ENCODE results near the gene SPATA33.
"Not testable (repeated sequence)": the region's sequence is repeated elsewhere in the genome, so short reads cannot be mapped to it uniquely, and the experiment has no call there.

The SPATA33 gene

DNA sequence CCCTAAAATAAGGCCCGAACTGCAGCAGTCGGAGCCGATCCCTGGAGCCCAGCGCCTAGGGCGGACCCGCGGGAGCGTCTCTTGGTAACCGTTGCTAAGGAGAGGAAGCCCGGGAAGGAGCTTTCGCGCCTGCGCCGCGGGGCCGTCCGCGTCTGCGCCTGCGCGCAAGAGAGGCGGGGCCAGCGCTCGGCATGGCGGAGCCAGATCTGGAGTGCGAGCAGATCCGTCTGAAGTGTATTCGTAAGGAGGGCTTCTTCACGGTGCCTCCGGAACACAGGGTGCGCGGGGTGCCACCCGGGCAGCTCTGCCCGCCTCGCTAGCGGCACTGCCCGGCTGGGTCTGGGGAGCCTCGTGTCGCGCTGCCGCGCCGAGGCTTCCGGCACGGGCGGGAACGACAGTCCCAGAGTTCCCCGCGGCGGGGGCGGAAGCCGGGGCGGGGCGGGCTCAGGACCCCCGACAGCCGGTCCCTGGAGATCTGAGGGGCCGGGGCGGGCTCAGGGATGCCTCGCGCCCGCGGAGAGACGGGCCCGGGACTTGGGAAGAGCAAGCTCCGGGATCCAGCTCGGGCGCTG is 29.0 kb downstream of the SPATA33 start, which contains the start of gene CDK10:
CDK10 (plus strand) TSS at position 170 of the 572 bp plus-strand sequence; CDS start at position 192, 22 bp downstream.
- H3K4me3 ChIP-seq (ENCODE audit: low read length): peak within 1 kb of the TSS; percentile 85
- peaks cover 37% of the 10 kb centered on the region for H3K36me3 ChIP-seq (ENCODE audit: insufficient read depth, low read length)
- peaks cover 9% of the 10 kb centered on the region for H3K4me1 ChIP-seq (ENCODE audit: insufficient read depth, low read length)

DNA sequence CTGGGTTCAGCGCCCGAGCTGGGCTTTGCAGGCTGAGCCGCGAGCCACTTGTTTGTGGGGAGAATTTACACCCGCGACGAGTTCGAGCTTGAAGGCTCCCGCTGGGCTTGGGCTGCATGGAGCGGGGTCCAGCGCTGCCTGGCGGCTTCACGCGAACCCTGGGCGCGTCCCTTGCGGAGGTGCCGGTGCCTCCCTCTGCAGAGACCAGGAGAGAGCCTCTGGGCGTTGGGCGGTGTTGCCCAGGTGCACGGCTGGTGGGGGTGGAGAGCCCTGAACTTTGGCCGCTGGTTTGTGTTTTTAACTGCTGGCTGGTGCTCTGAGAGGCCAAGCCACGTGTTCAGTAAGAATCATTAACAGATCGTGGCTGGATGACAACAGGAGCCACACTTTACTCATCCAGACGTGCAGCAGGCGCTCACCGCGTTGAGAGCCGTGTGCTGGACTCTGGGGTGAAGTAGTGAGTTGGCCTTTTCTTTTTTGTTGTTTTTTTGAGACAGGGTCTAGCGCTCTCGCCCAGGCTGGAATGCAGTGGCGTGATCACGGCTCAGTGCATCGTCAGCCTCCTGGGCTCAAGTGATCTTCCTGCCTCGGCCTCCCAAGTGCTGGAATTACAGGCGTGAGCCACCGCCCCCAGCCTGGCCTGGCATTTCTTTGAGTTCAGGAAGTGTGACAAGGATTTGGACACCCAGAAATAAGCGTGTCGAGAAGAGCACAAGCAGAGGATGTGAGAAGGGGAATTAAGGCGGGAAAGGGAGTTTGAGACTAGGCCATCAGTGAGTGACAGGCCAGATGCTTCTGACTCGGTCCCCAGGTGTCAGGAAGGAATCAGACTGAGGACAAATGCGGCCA is 29.7 kb downstream of the SPATA33 start:
- H3K27me3 ChIP-seq (ENCODE audit: insufficient read depth, low read length): no peaks in the 10 kb centered on the region

More for the DNA sequence above, 29.0 kb downstream of the SPATA33 start, which contains the start of gene CDK10:
- Histone ChIP-seq H2AFZ (ENCODE audit: low read depth, low read length) (peak within 1 kb of the TSS; percentile 75), H3K9me3 (ENCODE audit: low read length) (no peaks in the 10 kb centered on the region), H3K27me3 (ENCODE audit: insufficient read depth, low read length) (no peaks in the 10 kb centered on the region)

DNA sequence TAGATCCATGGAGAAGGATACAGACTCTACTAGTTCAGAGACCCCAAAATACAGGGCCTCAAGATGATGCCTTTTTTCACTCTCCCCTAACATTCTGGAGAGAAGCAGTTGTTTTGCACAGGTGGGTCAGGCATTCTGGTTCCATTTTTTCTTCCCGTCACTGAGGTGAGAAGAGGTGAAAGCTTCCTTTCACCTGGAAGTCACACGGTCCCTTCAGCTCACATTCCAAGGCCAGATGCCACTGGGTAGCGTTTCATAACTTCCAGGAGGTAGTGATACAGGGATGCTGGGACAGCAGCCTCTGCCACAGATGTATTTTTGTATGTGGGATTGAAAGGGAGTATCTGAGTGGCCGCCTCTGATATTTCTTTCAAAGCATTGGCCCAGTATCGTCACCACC is 30.8 kb downstream of the SPATA33 start:
- peaks cover 9% of the 10 kb centered on the region for H3K4me1 ChIP-seq (ENCODE audit: insufficient read depth, low read length)
- H2AFZ ChIP-seq (ENCODE audit: low read depth, low read length): no peak overlapping the region
- no peaks in the 10 kb centered on the region for H3K27me3 ChIP-seq (ENCODE audit: insufficient read depth, low read length)
- H3K4me3 ChIP-seq (ENCODE audit: low read length): no peak overlapping the region
- H3K36me3 ChIP-seq (ENCODE audit: insufficient read depth, low read length): peaks cover 42% of the 10 kb centered on the region
- no peaks in the 10 kb centered on the region for H3K9me3 ChIP-seq (ENCODE audit: low read length)

More for the DNA sequence above, 29.7 kb downstream of the SPATA33 start:
- peaks cover 42% of the 10 kb centered on the region for H3K36me3 ChIP-seq (ENCODE audit: insufficient read depth, low read length)
- H3K9me3 ChIP-seq (ENCODE audit: low read length): no peaks in the 10 kb centered on the region
- H3K4me3 ChIP-seq (ENCODE audit: low read length): peak overlapping the region; percentile 85
- peak overlapping the region; percentile 75 for H2AFZ ChIP-seq (ENCODE audit: low read depth, low read length)
- H3K4me1 ChIP-seq (ENCODE audit: insufficient read depth, low read length): peaks cover 9% of the 10 kb centered on the region

DNA sequence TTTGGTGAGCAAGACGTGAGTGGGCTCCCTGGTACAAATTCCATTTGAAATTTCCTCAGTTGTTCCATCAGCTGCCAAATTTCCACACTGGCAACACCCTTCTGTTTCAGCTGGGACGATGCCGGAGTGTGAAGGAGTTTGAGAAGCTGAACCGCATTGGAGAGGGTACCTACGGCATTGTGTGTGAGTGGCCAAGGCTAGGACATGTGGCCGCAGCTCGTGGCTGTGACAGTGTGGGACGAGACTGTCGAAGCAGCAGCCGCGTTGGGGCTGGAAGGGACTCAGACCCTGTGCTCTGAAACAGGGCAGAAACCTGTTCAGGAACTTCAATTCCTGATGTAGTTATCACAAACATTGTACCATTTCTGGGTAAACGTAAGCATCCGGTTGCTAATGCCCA is 31.5 kb downstream of the SPATA33 start:
- Histone ChIP-seq H3K4me1 (ENCODE audit: insufficient read depth, low read length) (peaks cover 9% of the 10 kb centered on the region), H3K27me3 (ENCODE audit: insufficient read depth, low read length) (no peaks in the 10 kb centered on the region), H2AFZ (ENCODE audit: low read depth, low read length) (no peak overlapping the region), H3K36me3 (ENCODE audit: insufficient read depth, low read length) (peaks cover 46% of the 10 kb centered on the region), H3K9me3 (ENCODE audit: low read length) (no peaks in the 10 kb centered on the region), H3K4me3 (ENCODE audit: low read length) (no peak overlapping the region)

DNA sequence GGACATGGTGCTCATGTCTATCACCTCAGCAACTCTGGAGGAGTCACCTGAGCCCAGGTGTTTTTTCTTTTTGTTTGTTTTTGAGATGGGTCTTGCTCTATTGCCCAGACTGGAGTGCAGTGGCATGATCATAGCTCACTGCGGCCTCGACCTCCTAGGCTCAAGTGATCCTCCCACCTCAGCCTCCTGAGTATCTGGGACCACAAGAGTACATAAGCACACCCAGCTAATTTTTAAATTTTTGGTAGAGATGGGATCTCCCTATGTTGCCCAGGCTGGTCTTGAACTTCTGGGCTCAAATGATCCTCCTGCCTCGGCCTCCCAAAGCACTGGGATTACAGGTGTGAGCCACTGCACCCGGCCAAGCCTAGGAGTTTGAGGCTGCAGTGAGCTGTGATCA is 32.0 kb downstream of the SPATA33 start:
- not testable (repeated sequence) for H3K9me3 ChIP-seq (ENCODE audit: low read length)
- peaks cover 50% of the 10 kb centered on the region for H3K36me3 ChIP-seq (ENCODE audit: insufficient read depth, low read length)

DNA sequence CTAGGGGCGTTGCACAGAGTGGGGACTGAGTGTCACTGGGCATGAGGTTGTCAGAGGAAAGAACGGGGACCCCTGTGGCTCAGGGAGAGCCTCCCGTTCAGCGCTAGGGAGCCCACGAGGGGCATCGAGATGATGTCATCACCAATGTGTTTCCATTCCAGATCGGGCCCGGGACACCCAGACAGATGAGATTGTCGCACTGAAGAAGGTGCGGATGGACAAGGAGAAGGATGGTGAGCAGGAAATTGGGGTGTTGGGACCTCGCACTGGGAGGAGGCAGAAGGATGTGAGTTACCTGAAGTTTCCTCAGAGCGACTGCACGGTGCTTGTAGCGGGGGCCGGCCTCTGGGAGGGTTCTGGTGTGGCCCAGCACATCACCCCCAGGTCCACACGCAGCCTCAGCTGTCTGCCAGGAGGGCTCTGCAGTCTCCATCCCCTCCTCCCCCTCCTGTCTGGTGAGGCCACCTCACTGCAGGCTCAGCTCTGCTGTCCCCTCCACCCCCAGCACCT is 32.8 kb downstream of the SPATA33 start:
- H3K4me1 ChIP-seq (ENCODE audit: insufficient read depth, low read length): peaks cover 9% of the 10 kb centered on the region
- peaks cover 57% of the 10 kb centered on the region for H3K36me3 ChIP-seq (ENCODE audit: insufficient read depth, low read length)
- H3K4me3 ChIP-seq (ENCODE audit: low read length): no peak overlapping the region
- H3K27me3 ChIP-seq (ENCODE audit: insufficient read depth, low read length): no peaks in the 10 kb centered on the region
- no peaks in the 10 kb centered on the region for H3K9me3 ChIP-seq (ENCODE audit: low read length)
- no peak overlapping the region for H2AFZ ChIP-seq (ENCODE audit: low read depth, low read length)

More for the DNA sequence above, 32.0 kb downstream of the SPATA33 start:
- H3K4me1 ChIP-seq (ENCODE audit: insufficient read depth, low read length); H3K4me3 ChIP-seq (ENCODE audit: low read length); H2AFZ ChIP-seq (ENCODE audit: low read depth, low read length); H3K27me3 ChIP-seq (ENCODE audit: insufficient read depth, low read length): not testable (repeated sequence)

DNA sequence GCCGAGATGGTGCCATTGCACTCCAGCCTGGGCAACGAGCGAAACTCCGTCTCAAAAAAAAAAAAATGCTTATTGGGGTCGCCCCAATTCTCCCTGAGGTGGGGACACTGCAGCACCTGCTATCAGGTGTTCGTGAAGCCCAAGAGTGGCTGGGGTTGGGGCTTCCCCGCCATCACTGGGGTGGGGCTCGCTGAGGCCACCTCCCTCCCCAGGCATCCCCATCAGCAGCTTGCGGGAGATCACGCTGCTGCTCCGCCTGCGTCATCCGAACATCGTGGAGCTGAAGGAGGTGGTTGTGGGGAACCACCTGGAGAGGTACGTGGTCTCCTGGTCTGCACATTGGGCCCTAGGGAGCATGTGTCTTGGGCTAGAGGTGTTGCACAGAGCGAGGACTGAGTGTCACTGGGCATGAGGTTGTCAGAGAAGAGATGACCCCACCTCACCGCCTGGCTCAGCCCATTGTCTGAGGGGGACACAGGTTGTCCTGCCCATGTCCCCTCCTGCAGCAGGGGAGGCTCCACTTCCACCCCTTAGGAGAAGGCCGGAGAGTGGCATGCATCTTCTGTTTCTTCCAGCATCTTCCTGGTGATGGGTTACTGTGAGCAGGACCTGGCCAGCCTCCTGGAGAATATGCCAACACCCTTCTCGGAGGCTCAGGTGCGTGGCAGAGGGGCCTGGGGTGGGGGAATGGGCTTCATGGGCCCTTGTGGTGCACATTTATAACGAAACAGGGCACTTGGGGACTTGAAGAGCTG is 33.8 kb downstream of the SPATA33 start:
- H3K36me3 ChIP-seq (ENCODE audit: insufficient read depth, low read length): peaks cover 60% of the 10 kb centered on the region
- H3K9me3 ChIP-seq (ENCODE audit: low read length): no peaks in the 10 kb centered on the region
- no peaks in the 10 kb centered on the region for H3K27me3 ChIP-seq (ENCODE audit: insufficient read depth, low read length)
- H3K4me3 ChIP-seq (ENCODE audit: low read length): no peak overlapping the region
- no peak overlapping the region for H2AFZ ChIP-seq (ENCODE audit: low read depth, low read length)
- H3K4me1 ChIP-seq (ENCODE audit: insufficient read depth, low read length): peaks cover 9% of the 10 kb centered on the region

DNA sequence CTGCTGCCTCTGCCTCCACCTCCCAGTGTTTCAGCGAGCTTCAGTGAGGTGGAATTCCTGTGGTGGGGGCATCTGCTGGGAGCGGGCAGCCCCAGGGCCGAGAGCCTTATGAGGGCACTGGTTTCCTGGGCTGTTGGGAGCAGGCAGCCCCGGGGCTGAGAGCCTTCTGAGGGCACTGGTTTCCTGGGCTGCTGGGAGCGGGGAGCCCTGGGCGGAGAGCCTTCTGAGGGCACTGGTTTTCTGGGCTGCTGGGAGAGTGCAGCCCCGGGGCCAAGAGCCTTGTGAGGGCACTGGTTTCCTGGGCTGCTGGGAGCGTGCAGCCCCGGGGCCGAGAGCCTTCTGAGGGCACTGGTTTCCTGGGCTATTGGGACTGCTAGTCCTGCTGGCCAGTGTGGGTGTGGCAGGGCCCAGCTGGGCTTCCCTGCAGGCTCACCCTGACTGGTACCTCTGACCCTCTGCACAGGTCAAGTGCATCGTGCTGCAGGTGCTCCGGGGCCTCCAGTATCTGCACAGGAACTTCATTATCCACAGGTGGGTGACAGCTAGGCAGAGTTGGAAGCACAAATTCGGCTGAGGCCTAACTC is 34.4 kb downstream of the SPATA33 start:
- Histone ChIP-seq H3K4me1 (ENCODE audit: insufficient read depth, low read length) (peaks cover 8% of the 10 kb centered on the region), H3K4me3 (ENCODE audit: low read length) (no peak overlapping the region), H2AFZ (ENCODE audit: low read depth, low read length) (no peak overlapping the region), H3K36me3 (ENCODE audit: insufficient read depth, low read length) (peaks cover 62% of the 10 kb centered on the region), H3K9me3 (ENCODE audit: low read length) (no peaks in the 10 kb centered on the region), H3K27me3 (ENCODE audit: insufficient read depth, low read length) (no peaks in the 10 kb centered on the region)

DNA sequence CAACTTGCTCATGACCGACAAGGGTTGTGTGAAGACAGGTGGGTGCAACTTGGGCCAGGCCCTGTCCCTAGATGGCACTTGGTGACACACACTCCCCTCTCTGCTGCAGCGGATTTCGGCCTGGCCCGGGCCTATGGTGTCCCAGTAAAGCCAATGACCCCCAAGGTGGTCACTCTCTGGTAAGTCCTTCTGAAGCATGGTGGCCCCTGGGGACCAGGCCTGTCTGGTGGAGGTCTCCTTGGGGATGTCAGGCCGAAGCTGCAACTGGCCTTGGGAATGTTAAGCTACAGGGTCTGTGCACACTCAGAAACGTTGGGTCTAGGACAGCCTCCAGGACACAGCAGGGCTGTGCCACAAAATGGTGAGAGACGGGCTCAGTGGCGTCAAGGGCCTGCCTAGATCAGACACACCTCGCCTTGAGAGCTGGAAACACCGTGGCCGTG is 35.7 kb downstream of the SPATA33 start:
- Histone ChIP-seq H3K9me3 (ENCODE audit: low read length) (no peaks in the 10 kb centered on the region), H3K4me1 (ENCODE audit: insufficient read depth, low read length) (no peaks in the 10 kb centered on the region), H2AFZ (ENCODE audit: low read depth, low read length) (no peak overlapping the region), H3K36me3 (ENCODE audit: insufficient read depth, low read length) (peaks cover 65% of the 10 kb centered on the region), H3K4me3 (ENCODE audit: low read length) (no peak overlapping the region), H3K27me3 (ENCODE audit: insufficient read depth, low read length) (no peaks in the 10 kb centered on the region)

DNA sequence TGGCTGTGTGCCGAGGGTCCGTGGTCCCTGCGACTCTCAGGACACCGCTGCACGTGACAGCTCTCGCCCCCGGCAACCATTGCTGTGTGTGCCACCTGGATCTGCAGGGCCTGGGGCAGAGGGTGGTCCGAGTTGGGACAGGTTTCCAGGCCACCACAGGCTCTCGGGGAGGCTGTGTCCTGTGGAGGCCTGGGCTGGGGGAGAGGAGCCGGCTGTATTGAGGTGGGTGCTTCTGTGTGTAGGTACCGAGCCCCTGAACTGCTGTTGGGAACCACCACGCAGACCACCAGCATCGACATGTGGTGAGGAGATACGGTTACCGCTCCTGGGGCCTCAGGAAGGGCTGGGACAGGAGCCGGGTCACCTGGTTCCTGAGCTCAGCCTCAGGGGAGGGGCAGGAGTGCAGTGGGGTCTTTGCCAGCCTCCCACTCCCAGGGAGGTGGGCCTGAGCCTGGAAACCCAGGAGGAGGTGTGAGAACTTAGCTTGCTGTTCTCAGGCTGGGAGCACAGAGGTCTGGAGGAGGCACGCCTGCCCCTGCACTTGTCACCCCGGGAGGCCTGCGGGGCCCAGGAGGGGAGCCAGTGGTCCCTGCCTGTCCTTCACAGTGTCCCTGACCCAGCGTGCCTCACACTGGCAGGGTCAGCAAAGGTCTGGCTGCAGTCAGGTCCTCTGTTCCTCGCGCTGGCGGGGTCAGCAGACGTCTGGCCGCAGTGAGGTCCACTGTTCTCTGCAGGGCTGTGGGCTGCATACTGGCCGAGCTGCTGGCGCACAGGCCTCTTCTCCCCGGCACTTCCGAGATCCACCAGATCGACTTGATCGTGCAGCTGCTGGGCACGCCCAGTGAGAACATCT is 36.5 kb downstream of the SPATA33 start:
- H3K36me3 ChIP-seq (ENCODE audit: insufficient read depth, low read length): peaks cover 61% of the 10 kb centered on the region
- H3K4me1 ChIP-seq (ENCODE audit: insufficient read depth, low read length): no peaks in the 10 kb centered on the region
- H3K4me3 ChIP-seq (ENCODE audit: low read length): no peak overlapping the region
- no peak overlapping the region for H2AFZ ChIP-seq (ENCODE audit: low read depth, low read length)
- no peaks in the 10 kb centered on the region for H3K9me3 ChIP-seq (ENCODE audit: low read length)
- no peaks in the 10 kb centered on the region for H3K27me3 ChIP-seq (ENCODE audit: insufficient read depth, low read length)

DNA sequence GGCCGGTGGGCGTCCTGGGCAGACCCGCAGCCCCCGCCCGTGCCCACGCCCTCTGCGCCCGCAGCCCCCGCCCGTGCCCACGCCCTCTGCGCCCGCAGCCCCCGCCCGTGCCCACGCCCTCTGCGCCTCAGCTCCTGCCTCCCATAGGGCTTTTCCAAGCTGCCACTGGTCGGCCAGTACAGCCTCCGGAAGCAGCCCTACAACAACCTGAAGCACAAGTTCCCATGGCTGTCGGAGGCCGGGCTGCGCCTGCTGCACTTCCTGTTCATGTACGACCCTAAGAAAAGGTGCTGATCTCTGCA is 37.1 kb downstream of the SPATA33 start:
- H3K9me3 ChIP-seq (ENCODE audit: low read length); H3K4me3 ChIP-seq (ENCODE audit: low read length); H2AFZ ChIP-seq (ENCODE audit: low read depth, low read length); H3K4me1 ChIP-seq (ENCODE audit: insufficient read depth, low read length); H3K27me3 ChIP-seq (ENCODE audit: insufficient read depth, low read length): not testable (repeated sequence)
- H3K36me3 ChIP-seq (ENCODE audit: insufficient read depth, low read length): peaks cover 58% of the 10 kb centered on the region
